Stimulated activated CD8-positive, alpha-beta memory T cell treated with anti-CD3 and anti-CD28 coated beads, Interleukin-4, amount 100 ng/mL, for 1 hour (primary cell): ENCODE measurements around the gene ARHGAP15.

Experiments used
- DNase-seq, 2 donors: peaks; one replicate each; pipeline ENCODE4 v3.0.0-alpha.2; 2020; ENCODE audit warnings: low read depth in 2 of 2, low spot score in 1 of 2

ARHGAP15 gene

DNA sequence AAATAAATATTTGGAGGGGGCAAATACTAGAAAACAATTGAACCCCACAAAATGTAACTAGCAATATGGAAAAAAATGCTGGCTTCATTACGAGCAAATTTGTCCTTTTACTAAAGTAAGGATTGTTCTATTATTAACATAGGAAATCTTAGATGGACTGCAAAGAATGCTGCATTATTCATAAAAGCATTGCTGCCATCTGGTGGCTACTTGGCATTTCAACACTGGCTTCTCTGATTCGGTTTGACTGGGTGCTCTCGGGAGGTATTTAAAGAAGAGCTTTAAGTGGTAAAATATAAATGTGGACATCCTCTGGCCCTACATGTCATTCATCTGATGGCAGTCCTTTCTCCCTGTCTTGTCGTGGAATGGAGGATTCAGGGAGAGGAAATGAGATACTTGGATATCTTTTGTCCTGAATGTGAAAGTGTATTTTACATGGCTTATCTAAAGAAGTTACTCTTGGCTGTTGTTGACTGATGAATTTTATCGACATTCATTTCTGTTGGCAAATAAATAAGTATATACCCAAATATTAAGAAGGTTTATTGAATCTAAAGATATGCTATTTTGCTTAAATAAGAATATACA is 130.2 kb downstream of the ARHGAP15 start:
- DNase-seq = peak; percentile 22 to 50

DNA sequence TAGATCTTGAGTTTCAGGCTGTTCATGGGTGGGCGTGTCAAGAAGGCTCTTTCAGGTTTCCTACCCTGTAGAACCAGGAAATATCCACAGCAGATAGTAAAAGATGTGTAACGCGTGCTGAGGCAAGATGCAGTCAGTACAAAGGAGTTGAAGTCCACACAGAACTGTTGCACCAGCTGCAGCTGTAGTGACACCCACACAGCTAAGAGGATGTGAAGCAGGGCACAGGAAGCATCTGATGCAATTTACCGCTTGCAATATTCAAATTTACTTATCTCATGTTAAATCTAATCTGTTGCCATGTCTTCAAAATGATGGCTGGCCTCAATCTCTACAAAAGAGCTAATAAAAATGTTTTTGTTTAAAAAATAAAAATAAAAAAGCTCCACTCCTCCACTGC is 132.8 kb downstream of the ARHGAP15 start:
- DNase-seq = no peak

DNA sequence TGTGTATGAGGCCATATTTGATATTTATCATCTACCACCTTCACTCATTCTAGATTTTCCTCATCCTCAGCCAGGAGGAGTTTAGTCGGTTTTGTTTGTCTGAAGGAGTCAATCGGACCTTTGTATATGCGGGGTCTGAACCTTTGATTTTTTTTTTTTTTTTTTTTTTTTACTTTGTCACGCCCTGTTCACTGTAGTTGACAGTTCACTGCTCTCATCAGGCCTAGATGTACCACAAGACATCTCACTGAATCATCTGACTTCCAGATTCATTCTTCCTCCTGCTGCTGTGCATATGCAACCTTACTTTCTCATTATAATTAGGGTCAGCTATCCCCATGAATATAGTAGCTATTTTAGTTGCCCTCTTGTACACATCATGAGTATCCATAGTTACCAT is 133.2 kb downstream of the ARHGAP15 start:
- DNase-seq = no peak

DNA sequence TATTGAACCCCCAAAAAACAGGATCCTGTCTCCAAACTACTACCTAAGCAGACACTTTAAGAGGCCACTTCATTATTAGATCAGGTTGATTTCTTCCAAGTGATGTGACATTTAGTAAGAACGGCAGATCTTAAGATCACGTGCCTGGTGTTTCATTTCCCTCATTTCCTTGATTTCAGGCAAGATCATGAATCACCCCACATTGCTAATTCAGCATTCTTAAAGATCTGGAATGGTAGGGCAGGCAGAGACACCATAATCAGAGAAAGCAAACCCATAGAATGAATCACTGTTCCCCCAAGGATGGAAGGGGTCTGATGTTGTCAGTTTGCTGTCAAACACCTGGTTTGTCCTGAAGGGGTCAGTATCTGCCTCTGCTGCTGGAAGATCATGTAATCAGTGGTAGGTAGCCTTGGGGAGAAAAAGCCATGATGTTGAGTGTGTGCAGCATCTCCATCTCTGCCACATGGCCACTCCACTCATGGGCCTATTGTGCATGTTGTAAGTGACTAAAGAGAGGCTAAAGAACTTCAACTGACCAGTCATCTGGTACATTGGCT is 133.9 kb downstream of the ARHGAP15 start:
- no peak for DNase-seq

DNA sequence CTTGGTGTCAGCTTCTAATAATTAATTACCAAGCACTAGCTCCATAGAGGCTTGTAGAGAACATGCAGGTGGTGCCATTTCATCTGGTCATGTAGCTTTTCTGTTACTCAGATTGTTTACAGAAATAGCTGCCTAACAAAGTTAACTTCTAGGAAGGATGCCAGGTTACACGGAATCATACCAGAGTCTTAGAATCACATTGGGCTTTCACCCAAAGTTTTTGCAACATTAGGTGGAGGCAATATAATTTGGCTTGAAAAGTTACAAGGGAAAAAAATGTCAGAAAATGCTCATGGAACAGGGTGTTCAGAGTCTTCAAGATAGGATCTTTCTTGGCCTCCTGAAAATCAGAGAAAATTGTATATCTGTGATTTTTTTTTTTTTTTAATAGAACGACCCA is 135.6 kb downstream of the ARHGAP15 start:
- DNase-seq = no peak

DNA sequence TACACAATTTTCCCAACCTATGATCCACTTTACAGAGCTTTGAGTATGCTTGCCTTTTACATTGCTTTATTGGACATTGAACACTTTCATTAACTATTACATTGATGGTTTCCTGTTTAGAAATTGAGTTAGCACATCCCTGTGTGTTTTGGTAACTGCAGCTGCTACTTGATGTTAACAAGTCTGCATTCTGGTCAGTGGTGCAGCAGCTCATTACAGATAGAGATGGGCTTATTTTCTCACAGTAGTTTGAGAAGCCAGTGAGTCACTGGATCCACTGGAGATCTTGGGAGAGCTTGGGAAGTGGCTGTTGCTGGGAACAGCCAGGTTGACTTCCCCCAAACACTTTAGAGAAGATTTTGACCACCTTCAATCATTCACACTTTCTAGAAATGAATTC is 150.5 kb downstream of the ARHGAP15 start:
- DNase-seq = no peak

DNA sequence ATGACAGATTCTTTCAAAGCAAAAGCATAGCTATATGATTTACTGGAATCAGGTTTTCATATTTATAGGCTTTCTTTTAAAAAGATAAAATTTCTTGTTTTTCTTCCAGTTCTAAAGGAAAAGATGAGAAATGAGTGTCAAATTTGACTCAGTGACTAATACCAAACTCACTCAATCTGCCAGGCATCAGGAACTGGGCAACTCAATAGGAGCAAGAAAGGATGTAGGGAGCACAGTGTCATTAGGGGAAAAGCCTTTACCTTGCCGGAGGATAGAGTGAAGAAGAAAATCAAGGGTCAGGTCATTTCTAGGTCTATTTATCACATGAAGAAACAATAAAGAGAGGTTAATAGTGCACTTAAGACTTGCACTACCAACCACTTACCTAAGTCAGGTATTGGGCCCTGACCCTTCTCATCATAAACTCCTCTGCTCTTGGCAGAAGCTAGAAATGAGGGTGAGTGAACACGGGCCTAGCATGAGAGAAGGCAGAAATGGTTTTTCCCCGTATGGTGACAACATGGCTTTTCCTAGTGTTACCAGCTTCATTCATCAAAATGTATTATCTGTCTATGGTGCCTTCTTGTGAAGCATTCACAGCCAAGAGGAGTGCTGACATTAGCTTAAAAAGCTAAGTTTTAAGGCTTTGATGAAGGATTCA is 151.0 kb downstream of the ARHGAP15 start:
- no peak for DNase-seq

DNA sequence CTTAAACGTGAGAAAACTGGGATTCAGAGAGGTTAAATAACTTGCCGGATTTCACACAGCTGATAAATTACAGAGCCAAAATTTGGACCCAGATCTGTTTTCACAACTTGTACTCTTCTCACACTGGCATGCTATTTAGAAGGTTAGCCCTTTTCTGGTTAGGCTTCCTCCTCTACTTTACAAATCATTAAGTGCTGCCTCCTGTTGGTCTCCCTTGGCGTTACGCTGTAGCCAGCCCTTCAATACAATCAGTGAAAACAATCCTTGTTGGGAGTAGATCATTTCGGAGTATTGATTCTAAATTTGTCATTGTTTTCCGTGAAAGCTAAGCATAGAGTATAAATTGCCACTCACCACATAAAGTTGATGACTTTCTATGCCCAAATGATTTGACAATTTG is 153.5 kb downstream of the ARHGAP15 start:
- DNase-seq = no peak

DNA sequence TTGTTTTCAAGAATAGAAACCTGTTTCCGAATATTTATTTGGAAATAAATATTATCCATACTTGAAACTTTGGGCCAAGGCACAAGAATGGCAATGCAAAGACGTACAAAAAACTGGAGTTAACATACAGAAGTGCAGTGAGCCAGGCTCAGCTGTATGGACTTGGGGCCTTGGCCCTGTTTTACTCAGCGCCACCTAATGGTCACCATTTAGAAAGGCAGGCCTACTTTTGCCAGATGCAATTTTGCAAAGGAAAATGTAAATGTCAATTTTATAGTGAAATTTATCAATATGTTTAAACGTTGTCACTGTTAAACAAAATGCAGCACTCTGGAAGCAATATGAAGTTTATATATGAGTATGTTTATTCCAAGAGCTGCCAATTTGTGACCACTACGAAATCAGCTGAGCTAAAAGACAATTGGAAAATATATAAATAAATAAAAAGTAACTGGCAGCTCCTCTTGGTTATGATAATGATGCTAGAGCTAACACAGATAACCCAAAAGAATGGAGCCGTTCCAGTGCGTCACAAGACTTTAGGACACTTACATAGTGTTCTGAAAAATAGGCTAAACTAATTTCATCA is 155.0 kb downstream of the ARHGAP15 start:
- no peak for DNase-seq

DNA sequence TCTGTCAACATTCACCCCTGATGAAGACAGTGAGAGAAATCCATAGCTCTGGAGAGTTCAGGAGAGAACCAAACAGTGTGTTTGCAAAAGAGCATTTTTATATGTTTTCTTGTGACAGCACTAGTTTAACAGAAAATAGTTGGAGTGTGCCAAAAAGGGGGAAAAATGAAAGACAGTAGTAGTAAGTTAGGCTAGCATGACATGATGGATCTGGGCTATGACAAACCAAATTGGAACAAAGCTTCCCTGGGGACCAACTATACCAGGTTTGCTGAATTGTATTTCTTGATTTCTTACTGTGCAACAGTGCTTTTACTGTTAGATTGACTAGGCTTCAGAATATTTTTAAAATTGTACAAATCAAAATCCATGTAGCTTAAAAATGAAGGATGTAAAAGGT is 159.8 kb downstream of the ARHGAP15 start:
- DNase-seq = no peak

DNA sequence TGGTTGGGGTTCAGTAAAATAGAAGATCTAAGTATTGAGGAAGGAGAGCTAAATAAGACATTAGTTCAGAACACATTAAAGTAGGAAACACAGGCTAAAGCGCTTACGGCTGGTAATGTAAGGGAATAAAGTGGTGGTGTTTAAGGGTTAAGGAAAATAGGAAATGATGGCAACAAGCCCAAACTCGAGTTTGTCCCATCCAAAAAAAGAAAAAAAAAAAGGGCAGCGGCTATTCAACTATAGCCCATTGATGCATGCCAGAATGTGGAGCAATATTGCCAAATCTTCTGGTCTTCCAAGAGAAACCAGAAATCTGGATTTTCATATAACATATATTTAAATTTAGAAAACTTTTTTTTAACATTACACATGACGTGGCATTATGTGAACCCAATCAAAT is 161.0 kb downstream of the ARHGAP15 start:
- DNase-seq = no peak

DNA sequence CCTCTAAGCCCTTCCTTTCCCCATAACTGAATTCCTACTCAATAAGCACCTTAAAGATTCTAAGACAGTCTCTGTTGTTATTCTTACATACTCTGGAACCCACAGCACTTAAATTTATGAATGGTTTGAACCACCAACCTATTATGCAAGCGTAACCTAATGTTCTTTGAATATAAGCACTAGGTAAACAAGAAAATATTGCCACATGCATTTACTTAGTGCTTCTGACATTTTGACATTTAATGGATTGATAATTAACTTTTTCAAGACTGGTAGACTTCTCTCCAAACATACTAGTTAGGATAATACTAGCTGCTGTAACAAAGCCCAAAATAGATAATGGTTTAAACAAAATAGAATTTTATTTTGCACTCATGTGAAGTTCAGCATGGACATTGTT is 164.8 kb downstream of the ARHGAP15 start:
- DNase-seq = no peak

DNA sequence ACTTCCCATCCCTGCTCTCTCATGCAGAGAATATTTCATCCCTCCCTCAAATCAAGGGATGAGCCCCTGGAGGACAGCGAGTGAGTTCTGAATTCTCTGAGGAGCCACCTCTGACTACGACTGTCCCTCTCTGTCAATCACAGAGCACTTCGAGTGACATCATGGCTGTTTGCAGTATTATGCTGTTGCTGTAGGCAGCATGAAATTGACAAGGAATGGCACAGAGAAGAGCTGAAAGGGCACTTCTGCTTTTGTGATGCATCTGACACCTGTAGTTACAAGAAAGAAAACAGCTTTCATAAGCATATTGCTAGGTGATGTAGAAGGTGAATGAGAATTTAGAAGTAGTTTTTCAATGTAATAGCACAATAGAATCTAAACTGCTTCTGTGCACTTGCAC is 166.9 kb downstream of the ARHGAP15 start:
- no peak for DNase-seq

DNA sequence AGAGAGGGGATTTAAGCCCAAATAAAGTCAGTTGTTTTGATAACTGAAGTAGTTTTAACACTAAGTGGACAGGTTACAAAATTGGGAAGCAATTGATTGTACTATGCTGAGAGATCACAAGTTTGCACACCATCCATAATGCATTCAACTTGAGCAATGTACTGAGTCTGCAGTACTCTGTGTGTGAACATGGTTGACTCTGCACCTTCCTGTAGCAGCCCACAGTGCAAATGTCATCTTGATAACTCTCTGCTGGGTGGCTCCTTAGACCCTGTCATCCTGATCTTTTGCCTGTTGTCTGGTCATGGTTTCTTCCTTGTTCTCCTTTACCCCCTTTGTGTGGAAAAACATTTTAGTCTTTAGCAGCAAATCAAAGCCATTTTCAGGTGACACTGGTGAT is 168.0 kb downstream of the ARHGAP15 start:
- DNase-seq = no peak

DNA sequence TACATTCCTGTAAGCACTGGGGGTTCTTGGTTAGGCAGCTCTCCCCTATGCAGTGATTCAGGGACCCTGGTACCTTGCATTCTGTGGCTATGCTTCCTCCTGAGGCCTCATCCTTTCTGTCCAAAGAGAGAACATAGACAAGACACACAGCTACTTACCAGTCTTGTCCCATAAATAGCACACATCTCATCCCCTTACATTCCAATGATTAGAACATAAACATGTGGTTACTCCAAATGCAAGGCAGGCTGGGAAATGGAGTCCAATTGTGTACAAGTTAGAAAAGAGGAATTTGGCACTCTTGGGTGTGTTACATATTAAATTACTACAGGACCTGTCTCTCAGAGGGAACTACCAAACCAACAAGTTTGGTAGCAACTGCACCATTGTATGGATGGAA is 171.3 kb downstream of the ARHGAP15 start:
- no peak for DNase-seq

DNA sequence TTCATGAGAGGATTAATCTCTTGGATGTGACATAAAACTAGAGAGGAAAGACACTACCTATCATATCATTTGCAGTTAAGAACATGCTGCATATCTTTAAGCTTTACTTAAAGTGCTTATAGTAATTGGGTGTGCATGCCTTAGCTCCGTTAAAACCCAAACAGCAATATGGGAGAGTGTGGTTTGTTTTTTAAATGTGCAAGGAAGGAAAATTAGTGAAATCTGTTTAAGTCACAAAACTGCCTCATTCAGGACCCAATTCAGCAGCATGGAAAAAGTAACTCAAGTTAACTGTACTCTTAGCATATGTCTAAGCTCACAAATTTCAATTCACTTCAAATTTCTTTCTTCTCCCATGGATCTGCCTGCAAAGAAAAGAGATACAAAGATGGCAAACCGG is 182.2 kb downstream of the ARHGAP15 start:
- DNase-seq = no peak

DNA sequence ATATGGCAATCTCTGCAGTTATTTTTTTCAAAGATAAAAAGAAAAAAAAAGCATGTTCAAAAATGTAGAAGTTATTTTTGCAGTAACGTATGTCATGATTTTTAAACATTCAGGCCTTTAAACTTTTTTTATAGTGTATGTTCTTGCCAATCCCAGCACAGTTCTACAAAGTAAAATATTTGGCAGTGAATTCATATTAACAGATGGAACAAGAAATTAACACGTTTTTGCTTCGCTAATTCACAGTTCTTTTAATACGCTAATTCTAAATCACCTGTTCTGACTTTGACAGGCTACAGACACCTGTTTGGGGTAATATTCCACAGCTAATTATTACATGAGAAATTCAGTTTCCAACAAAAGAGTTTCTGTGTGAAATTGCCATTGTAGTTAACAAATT is 183.2 kb downstream of the ARHGAP15 start:
- DNase-seq = no peak

DNA sequence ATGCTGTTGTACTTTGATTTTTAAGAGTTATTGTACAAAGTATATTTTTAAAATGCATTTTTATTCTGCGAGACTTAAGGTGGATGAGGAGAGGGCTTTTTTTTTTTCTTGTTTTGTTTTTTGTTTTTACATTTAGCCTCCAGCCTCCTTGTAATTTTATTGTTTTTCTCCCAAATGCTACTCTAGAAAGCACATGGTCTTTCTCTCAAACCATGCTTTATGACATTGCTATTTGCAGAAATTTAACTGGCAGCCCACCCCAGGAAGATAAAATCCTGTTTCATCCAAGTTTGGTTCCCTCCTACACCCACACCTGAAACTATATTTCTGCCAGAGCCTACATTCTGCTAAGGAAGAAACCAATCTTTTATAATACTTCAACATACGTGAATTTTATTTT is 184.6 kb downstream of the ARHGAP15 start:
- DNase-seq = no peak

DNA sequence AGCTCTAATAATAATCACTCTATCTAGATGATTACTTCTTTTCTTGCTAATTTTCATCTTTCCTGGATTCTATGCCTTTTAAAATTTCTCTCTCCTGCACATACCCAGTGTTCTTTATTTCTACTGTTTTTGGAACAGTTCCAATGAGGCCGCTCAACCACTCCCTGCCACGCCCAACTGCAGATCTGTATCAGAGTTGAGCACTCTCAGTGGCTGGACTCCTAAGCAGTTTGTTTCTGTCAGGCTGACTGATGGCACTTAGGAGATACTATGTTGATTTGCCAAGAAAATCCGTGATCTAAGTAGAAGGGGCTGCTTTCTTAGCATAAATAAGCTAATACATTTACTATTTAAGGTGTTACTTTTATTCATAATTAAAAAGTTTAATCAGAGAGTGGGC is 192.8 kb downstream of the ARHGAP15 start:
- no peak for DNase-seq

DNA sequence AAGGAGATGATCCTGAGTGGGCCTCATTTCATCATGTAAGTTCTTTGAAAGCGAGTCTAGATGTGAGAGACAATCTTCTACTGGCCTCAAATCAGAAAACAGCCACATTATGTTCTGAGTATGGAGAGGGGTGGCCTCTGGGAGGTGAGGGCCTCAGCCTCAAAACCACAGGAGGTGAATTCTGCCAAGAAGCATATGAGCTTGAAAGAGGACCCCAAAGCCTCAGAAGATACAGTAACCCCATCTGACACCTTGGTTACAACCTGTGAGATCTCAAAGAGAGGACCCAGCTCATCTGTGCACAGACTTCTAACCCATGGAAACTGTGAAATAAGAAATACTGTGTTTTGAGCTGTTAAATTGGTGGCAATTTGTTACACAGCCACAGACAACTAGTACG is 200.1 kb downstream of the ARHGAP15 start:
- DNase-seq = no peak

DNA sequence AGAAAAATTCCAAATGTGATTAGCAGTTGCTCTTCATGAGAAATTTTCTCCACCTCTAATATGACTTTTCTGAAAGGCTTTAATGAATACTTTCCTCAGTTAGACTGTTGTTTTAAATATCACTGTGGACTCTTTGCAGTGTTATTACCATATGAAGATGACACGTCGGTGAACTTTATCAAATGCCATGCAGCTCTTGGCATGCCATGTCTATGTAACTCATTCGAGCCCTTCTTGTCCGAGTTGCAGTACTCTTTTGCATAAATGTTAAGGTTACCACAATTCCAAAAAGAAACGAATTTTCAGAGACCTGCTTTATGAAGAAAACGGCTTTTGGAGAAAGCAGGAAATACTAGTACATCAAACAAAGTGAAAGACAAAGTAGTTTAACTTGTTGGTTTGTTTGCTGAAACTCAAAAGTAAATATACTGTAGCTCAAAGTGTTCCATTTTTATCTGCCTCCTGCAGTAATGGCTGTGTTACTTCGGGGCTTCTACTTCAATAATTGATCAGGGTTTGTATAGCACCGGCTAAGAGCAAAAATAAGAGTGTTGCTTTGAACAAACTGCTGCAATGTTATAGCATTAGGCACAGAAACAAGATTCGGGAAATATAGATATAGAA is 204.1 kb downstream of the ARHGAP15 start:
- no peak for DNase-seq

DNA sequence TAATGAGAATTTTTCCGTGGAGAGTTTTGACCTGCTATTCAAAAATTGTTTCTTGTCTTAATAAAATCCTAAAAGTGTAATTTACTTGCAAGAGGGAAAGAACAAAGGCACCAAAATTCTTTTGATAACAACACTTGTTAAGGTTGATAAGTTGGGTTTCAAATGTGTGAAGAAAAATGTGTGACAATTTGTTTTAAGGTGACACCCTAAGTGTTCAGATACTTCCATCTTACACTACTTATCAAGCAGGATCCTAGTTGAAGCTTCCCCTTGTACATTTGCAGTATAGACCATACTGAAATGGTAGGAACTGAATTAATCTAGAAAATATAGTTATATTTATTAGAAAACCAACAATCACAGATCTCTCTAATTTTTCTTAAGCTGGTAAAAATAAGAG is 204.6 kb downstream of the ARHGAP15 start:
- no peak for DNase-seq
